Suppressor macrophage treated with lipopolysaccharide for 1 hour (primary cell): ENCODE measurements around the gene ARFGAP1.
"Not testable (repeated sequence)": the region's sequence is repeated elsewhere in the genome, so short reads cannot be mapped to it uniquely, and the experiment has no call there.

Experiments
- DNase-seq, 3 donors: peaks; one replicate each; pipeline ENCODE4 v3.0.0-alpha.2; 2020 to 2022

The ARFGAP1 gene

DNA sequence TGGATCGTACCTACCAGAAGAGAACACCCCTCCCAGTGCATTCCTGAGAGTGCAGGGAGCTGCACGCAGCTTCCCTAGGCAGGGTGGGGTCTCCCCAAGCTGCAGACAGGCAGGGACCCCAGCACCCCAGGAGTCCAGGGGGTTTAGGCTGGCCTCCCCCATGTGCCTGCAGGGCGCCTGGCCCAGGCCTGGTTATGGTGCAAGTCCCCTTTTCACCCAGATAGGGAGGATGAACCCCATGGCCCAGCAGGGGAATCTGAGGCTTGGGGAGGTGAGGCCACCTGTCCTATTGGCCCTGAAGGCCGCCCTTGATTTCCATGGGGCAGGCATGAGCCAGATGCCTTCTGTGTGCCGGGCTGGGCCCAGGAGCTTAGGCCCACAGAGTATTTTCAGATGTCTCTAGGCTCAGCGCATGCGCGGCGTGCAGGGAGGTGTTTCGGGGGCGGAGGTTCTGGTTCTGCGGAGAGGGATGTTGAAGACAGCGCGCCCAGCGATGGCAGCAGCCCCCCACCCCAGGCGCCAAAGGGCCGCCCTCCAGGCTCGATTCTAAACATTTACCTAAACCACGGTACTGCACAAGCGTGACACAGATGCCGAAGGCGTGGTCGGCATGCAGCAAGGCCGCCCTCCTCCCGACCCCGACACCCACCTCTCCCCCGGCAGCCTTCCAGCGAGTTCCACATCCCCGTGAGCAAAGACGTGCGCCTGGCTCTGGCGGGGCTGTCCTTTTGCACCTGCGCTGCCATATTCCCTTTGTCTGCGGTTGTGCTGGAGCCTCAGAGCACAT lies 49.7 kb downstream of the ARFGAP1 start:
- no peak for DNase-seq

DNA sequence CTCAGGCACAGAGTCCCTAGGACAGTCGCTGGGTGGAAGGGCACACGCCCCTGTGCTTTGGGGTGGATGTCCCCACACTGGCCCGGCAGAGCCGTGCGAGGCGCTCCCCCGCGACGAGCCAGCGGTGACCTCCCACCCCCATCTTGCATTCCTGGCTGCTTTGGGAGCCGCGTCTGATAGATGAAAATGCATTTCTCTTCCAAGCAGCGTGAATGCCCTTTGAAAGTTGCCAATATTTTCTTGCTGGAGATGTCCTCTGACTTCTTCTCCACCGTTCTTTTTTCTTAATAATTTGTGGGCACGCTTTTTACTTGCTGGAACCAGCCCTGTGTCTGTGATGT lies 50.3 kb downstream of the ARFGAP1 start:
- no peak for DNase-seq

DNA sequence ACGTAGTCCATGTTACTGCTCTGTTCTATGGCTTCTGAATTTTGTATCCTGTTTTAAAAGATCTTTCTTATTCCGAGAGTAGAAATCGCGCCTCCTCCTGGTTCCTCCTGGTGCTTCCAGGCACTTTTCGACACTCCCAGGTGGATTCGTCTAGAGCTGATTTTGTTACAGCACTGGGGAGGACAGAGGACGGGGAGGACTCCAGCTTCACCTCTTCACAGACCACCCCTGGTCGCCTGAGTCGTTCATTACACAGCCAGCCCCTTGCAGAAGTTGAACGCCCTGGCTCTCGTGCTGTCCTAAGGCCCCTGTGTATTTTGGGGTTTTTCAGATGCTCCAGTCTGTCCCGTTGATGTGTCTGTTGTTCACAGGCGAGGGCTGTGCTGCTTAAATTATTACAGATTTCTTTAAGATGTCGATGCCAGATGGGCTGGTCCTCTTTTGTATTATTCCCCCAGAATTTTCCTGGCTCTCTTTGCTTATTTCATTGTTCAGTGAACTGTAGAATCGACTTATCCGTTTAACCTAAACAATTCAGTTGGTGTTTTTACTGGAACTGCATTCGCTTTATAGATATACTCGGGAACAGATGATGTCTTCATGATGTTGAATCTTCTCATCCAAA lies 50.9 kb downstream of the ARFGAP1 start:
- DNase-seq, result no peak

DNA sequence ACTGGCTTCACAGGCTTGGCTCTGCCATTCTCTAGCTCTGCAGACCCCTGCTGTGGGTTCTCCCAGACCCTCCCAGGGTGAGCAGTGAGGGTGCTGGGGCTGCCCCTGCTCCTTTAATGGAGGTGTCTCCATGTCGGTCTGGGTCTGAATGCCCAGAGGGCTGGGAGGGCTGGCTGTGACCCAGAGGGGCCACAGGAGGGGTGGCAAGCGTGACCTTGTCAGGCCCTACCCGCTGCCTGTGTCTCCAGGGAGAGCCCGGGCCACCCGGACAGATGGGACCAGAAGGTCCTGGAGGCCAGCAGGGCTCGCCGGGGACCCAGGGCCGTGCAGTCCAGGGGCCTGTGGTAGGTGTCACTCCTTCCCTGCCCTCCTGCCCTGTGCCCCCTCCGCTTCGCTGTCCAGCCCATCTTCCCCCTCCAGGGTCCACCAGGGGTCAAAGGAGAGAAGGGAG lies 52.4 kb downstream of the ARFGAP1 start:
- no peak for DNase-seq

DNA sequence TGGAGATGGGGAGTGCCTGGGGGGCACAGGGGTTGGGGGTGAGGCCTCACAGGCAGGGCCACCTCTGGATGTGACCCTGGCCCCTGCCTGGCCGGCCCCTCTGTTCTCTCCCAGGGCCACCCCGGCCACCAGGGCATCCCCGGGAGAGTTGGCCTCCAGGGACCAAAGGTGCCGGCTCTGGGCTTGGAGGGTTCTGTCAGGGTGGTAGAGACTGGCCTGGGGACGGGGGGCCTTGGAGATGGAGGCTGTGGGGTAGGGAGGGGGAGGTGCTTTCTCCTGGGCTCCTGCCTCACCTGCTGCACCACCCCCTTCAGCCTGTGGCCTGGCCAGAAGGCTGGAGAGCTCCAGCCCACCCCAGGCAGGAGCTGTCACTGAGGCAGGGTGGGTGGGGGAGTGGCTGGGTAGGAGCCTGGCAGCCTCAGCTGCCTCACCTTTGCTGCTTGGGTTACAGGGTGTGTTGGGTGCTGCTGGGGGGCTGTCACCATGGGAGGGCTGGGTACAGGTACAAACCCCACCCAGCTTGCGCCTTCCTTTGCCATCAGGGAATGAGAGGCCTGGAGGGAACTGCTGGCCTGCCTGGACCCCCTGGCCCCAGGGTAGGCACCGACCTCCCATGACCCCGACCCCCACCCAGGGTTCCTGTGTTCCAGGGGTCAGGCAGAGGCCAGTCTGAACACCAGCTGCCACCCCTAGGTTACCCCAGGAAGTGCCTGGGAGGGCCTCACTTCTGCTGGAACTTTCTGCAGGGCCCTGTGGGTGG lies 53.1 kb downstream of the ARFGAP1 start:
- no peak for DNase-seq

DNA sequence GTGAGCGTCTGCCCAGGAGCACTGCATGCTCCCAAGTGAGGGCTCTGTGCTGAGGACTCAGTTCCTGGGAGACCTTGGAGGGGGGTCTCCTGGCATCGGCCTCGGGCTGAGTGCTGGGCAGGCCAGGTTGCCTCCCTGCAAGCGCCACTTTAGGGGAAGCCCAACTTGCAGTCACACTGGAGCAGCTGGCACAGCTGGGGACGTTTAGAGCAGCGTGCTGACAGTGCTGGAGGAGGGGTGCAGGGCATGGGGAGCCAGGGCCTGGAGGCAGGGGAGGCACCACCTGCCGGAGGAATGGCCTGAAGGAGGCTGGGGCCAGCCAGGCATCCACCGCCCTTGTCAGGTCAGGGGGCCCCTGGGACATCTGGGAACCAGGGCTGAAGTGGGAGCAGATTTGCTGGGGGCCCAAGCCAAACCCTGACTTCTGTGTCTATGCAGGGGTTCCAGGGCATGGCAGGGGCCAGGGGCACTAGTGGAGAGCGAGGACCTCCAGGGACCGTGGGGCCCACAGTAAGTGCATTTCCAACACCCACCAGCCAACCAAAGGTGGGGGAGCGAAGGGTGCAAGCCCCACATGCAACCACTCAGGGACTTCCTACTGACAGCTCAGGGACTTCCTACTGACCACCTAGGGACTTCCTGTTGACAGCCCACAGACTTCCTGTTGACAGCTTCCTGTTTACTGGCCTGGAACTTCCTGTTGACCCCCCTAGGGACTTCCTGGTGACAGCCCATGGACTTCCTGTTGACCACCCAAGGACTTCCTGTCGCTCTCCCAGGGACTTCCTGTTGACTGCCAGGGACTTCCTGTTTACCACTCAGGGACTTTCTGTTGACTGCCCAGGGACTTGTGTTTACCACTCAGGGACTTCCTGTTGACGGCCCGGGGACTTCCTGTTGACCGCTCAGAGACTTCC lies 54.0 kb downstream of the ARFGAP1 start:
- peak; percentile 15 to 36 (median 28) for DNase-seq

DNA sequence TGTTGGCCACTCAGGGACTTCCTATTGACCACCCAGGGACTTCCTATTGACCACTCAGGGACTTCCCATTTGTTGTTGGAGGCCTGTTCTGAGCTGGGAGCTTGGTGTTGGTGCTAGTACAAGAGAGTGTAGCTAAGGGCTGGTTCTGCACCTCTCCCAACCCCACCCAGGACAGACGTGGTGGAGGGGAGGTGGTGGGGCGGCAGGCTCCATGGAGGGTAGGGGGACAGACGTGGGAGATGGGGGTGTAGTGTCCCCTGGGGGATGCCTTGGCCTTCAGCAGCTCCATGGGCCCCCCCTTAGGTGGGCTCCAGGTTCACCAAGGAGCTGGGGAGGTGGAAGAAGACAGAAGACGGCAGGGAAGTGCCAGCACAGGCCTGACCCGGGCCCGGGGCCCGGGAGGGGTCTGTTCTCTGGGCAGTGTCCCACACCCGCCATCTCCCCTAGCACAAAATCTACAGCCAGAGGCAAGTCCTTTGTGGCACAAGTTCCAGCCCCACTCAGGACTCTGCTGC lies 54.7 kb downstream of the ARFGAP1 start:
- no peak for DNase-seq

DNA sequence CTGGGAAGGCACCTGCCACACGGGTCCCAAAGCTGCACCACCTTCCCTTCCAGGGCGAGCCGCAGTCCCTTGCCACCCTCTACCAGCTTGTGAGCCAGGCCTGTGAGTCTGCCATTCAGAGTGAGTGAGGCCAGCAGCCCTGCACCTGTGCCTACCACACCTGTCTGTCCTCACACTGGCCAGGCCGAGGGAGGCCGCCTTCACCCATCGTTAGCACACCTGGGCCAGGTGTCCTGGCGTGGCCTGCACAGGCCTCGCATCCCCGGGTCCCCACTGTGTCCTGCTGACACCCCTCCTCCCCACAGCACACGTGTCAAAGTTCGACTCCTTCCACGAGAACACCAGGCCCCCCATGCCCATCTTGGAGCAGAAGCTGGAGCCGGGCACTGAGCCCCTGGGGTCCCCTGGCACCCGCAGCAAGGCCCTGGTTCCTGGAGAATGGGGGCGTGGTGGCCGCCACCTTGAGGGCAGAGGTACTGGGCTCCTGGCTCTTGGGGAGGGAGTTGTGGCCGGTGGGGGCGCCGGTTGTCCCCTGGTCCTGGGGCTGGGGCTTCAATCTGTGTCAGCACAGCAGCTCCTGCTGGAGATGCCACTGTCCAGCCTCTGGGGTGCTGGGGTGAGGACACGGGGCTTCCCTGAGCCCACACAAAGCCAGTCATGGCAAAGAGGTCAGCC lies 55.5 kb downstream of the ARFGAP1 start:
- DNase-seq, result no peak

DNA sequence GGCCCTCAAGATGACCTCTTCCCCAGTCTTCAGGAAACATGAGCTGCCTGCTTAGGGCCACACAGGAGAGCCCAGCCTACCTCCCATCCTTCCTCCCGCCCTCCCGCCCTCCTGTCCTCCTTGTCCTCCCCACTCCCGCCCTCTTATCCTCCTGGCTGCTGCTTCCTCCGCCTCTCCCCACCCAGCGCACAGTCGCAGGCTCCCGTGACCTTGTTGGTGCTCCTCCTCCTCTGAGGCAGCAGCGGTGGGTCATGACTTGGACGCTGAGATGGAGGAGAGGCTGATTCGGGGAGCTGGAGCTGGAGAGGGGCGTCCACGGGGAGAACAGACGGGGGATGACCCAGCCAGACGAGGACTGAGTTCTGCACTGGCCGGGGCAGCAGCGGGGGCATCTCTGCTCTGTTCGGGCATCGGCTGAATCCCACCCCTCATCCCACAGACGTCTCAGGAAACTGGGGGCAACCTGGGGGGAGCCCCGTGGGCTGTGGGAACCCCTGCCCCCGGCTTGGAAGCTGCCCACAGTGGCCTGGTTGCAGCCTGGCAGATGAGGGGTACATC lies 56.2 kb downstream of the ARFGAP1 start:
- DNase-seq, result no peak

DNA sequence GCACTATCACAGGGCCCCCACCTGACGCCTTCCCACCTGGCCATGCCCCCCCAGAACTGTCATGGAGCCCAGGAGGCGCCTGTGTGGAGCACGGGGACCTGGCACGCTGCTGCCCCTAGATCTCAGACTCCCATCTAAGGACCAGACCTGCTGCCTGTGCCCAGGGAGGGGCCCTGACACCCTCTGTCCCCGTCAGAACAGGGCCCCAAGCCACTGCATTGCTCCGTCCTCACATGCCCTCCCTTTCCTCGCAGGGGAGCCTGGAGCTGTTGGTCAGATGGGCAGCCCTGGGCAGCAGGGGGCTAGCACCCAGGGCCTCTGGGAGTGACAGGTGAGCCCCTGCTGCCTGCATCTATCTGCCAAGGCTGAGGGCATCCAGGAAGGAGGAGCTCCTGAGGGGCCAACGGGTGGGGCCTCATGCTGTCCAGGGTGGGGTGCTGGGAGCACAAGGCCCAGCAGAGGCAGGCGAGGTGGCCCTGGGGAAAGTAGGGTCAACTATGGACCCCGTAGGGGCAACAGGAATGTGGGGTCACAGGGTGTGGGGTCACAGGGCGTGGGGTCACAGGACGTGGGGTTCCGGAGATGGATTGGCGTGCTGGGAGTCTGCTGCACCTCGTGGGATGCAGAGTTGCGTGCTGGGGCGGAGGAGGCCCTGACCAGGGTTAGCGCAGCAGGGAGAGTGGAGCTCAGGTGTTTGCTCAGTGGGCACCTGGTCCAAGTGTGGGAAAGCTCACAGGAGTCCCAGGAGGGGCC lies 56.9 kb downstream of the ARFGAP1 start:
- DNase-seq, result no peak

DNA sequence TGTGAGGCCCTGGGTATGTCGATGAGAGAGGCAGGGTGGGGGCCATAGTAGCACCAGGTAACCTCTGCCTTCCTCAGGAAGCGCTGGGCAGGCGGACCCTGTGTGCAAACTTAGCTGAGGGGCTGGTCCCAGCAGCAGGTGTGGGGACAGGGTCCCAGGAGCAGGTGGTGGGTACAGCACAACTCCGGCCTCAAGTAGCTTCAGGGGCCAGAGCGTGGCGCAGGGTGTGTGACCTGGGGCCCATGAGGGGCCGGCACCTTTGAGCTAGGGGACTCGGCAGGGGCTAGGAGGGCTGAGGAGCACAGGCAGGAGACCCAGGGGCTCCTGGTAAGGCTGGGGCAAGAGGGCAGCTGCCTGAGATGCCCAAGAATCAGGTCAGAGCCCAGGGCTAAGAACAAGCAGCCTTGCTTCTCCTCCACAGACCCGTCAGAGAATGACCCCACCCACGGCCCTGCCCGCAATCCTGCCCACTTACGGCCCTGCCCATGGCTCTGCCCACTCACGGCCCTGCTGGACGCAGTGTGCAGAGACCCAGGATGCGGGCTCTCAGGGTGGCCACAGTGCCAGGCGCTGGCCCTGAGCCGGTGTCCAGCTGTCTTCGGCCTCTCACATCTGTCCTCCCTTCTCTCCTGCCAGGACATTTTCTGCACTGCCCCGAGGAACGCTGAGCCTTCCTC lies 57.6 kb downstream of the ARFGAP1 start:
- no peak for DNase-seq

DNA sequence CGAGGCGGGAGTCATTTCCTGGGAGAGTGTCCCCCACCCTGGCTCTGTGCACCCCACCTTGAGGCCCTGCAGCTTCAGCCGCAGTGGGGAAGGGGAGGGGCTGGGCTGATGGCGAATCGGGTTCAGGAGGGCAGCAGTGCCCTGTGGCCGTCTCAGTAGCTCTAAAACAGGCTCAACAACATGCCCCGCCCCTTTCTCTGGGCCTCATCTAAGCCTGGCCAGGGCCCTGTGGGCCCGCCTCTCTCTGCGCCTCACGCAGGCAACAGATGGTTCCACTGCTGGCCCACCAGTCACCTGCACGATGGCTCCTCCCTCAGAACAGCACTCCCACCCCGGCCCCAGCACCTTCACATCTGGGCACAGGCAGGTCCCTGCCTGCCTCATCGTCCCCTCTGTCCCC lies 58.3 kb downstream of the ARFGAP1 start:
- DNase-seq, result no peak

DNA sequence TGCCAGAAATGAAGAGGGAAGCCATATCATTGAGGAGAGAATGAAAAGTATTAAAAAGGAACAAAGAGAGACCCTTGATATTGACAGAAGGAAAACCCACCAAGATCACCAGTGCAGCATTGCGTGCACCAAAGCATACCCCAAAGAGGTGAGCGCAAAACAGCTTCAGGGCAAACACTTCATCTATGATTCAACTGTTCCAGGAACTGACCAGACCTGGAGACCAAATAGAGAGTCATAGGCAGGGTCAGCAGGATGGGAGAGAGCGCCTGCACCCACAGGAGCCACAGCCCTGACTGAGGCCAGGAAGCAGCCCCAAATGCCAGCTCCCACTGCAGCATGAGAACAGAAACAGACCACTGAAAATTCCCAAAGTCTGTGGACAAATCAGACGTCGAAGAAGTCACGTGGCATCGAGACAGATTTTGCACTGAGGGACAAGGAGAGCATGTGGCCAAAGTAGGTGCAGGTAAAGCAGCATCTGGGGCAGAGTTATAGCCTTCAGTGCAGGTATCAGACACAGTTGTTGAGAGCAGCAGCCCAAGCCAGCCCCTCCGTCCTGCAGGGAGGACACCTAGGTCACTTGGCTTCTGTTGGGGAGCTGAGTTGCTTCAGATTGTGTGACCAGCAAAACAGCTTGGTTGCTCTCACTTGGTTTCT lies 59.3 kb downstream of the ARFGAP1 start:
- no peak for DNase-seq

DNA sequence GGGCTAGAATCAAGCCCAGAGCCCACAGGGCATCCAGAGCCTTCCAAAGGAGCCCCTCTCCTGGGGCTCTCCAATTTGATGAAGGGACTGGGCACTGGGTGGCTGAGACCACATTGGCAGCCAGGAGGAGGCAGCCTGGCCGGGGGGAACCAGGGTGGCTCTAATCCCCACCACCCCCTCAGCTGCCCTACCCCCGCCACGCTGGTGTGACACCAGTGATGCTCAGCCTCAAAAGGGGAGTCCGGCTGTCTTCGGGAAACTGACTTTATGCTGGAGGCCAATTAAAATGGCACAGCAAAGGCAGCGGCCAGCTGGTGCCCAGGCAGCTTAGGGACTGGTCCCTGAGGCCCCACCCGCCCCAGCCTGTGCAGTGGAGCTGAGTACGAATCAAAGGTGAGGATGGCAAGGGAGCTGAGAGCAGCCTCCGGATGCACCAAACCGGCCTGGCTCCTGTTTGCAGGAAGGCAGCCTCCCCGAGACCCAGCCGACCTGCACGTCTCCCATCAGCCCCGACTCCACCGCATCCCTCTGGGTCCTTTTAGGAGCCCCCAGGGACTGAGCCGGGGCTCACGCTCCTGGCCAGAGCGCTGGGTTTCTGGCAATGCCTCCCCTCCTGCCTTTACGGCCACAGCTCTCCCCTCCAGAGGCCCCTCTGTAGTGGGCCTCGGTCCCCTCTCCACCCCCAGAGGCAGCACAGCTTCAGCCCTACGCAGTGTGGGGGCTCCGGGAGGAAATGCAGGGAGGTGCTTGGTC lies 60.1 kb downstream of the ARFGAP1 start:
- no peak for DNase-seq

DNA sequence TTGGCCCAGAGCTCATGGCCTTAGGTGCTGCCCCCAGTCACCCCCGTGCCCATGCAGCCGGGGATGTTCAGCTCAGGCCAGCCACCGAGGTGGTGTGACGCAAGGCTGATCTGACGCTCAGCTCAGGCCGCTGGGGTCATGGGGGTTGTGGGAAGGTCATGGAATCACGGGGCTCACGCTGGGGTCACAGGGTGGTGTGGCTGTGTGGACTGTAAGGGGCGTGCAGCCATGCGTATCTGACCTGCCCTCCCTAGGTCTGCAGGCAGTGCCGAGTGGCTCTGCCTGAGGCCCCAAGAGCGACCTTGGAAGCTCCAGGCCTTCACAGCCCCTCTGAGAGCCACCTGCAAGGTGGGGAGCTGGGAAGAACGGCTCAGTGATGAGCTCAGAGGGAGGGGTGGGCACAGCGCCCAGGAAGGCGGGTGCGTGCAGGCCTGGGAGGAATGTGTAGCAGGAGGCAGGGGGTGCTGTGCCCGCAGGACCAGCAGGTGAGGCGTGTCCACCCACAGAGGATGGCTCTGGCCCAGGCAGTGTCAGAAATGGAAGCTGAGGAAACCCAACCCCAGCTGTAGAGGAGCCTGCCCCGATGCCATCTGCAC lies 60.7 kb downstream of the ARFGAP1 start:
- DNase-seq, result no peak

DNA sequence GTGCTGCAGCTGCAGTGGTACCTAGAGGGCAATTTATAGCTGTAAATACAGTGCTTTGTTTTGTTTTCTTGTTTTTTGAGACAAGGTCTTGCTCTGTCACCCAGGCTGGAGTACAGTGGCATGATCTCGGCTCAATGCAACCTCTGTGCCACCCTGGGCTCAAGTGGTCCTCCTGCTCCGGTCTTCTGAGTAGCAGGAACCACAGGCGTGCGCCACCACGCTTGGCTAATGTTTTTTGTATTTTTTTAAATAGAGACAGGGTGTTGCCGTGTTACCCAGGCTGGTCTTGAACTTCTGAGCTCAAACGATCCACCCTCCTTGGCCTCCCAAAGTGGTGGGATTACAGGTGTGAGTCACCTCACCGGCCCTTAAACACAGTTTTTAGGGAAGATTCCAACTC lies 61.7 kb downstream of the ARFGAP1 start:
- no peak for DNase-seq

DNA sequence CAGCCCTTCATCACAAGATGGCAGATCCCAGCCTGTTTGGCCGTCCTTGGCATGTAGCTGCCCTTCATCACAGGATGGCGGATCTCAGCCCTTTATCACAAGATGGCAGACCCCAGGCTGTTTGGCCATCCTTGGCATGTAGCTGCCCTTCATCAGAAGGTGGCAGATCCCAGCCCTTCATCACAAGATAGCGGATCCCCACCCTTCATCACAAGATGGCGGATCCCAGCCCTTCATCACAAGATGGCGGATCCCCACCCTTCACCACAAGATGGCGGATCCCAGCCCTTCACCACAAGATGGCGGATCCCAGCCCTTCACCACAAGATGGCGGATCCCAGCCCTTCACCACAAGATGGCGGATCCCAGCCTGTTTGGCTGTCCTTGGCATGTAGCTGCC lies 62.4 kb downstream of the ARFGAP1 start:
- DNase-seq, result not testable (repeated sequence)

DNA sequence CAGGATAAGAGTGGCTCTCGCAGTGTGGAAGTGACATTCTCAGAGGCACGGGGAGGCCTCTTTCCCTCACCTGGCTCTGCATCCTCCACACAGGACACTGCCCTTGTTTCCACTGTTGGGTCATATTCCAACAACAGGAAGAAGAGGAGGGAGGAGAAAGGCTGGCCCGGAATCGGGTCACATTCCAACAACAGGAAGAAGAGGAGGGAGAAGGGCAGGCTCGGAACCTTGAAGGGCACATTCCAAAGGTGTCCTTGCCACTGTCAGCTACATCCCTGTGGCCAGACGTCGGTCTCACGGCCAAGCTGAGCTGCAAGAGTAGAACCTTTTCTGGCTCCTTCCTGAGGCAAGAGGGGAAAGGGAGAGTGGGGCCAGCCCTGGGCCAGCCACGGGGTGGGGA lies 63.1 kb downstream of the ARFGAP1 start:
- no peak for DNase-seq
